SK-N-MC (cell line): Measurements from ENCODE around the gene MCF2L.

Experiments used
- FOXP2 ChIP-seq: optimal IDR thresholded peaks from 2 replicates; pipeline ENCODE3; 2011; ENCODE audit warnings: mild to moderate bottlenecking, moderate library complexity; ENCODE audit not compliant: insufficient read depth; ENCODE audit errors: extremely low read length, control extremely low read depth
- POLR2AphosphoS5 ChIP-seq: IDR thresholded peaks from 2 replicates; pipeline ENCODE4 v1.6.1; 2012; ENCODE audit warnings: mild to moderate bottlenecking, low read depth, low read length, borderline replicate concordance

DNA sequence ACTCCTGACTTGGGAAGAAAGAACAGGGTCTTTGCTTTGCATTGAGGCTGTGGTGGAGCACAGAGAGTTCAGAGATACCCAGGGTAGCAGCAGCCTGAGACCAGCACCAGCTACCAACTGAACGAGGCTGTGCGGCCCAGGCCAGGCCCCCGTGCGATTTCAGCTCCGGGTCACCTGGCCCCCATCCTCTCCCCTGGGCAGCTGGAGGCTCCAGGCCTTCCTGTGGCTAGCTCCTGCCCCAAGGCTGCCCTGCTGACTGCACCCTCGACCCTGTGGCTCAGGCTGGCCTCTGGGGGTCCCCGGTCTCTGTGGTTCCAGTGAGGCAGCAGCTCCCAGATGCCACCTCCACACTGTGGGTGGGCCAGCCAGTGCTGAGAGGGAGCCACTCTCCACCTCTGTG is 52.8 kb downstream of the MCF2L start:
- TF ChIP-seq POLR2AphosphoS5 (no peak), FOXP2 (no peak)
